ENCODE results near the gene COL5A2.

DNA sequence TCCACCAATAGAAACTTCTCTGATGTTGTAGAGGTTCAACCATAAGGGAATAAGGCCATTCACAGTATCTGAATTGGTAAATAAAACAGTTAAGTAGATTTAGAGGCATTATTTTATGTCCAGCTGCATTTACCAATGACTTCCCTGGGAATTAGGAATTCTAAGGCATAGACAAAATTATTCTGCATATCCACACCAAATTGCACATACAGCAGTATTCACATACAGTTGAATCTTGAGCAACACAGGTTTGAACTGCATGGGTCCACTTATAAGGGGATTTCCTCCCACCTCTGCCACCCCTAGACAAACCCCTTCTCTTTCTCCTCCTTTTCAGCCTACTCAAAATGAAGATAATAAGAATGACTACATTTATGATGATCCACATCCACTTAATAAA is 54.4 kb downstream of the COL5A2 start:
- TF ChIP-seq CTCF (conservative IDR thresholded peaks at IDR 0.05 in 1 of 2, IDR thresholded peaks at IDR 0.05 in 1 of 2; ENCODE audit: extremely low read depth in 1 of 2, insufficient read depth in 1 of 2, low read depth in 1 of 2, low read length in 2 of 2): no peak
- TF ChIP-seq EZH2 (IDR thresholded peaks at IDR 0.05; ENCODE audit: borderline replicate concordance, low read length): no peak
